GM18526 (cell line): ENCODE results near the gene ASPN.

Source experiments
- POLR2A ChIP-seq: IDR thresholded peaks from 3 replicates; pipeline ENCODE4 v1.6.1; 2011; ENCODE audit not compliant: insufficient read length; ENCODE audit errors: extremely low read depth

ASPN gene

DNA sequence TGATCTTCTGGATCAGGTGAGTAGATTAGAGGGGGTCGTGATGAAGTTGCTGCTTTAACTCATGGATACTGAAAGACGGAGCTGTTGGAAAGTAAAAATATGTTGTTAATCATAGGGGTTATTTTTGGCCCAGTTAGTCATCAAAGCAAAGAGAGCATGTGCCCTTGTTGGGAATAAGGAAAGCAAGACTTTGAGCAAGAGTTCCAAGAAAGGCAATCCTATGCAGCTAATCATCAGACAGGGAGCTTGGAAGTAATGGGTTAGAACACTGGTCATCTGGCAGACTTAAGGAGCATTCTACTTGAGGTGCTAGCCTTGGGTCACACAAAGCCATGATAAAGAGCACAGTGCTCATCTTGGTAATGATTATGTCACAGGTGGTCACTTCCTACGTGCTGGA, 18.3 kb downstream of the ASPN start:
- no peak for TF ChIP-seq POLR2A

DNA sequence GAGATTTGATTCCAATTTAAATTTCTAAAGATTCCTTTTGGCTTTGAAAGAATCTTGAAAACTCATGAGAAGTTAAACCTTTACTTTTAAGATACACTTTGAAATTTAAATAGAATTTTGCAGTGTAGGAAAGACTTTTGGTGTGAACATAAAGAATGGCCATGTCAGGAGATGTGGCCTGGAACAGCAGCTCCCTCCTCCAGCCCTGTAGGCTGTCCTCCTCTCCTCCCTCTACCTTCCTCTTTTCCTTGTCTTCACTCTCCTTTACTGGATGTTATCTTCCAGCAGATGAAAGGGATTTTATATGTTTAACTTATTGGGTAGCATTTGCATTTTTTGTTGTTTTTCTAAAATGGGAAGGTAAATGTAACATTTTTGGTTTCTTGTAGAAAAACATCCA, 18.9 kb downstream of the ASPN start:
- no peak for TF ChIP-seq POLR2A

DNA sequence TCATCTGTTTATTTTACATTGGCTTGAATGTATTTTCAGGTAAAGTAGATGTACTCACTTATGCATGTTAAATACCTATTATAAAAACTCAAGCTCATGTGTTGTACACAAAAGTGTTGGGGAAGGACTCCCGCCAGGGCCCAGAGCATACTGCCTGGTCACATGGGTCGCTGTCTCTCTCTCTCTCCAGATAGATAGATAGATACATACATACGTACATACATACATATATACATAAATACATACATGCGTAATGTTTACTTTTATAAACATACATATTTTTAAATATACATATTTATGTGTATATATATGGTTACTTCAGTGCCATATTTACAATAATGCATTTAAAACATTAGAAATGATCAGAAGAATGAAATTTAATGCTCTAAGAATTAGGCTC, 24.7 kb downstream of the ASPN start:
- TF ChIP-seq POLR2A = no peak

DNA sequence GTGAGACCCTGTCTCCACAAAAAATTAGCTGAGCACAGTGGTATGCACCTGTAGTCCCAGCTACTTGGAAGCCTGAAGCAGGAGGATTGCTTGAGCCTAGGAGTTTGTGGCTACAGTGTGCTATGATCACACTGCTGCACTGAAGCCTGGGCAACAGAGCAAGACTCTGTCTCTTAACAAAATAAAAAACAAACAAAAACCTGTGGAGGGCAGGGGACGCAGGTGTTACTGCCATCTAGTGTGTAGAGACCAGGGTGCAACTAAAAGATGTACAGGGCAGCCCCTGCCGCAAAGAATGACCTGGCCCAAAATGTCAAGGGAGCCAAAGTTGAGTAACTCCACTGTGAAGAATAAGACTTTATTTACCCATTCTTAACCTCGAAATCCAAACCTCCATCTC, 27.1 kb downstream of the ASPN start:
- TF ChIP-seq POLR2A = no peak

DNA sequence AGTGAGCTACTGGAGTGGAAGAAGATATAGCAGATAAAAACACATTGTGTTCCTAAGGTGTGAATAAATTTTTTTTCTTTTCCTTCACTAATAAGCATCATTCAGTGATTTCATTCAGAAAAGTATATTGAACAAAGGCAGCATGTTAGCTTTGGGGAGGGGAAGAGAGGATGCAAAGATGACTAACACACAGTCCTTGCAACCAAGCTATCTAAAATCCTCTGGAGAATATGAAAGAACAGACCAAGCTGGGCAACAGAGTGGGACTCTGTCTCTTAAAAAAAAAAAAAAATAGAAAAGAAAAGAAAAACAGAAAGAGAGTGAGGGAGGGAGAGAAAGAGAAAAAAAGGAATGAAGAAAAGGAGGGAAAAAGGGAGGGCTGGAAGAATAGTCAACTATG, 35.8 kb downstream of the ASPN start:
- no peak for TF ChIP-seq POLR2A

DNA sequence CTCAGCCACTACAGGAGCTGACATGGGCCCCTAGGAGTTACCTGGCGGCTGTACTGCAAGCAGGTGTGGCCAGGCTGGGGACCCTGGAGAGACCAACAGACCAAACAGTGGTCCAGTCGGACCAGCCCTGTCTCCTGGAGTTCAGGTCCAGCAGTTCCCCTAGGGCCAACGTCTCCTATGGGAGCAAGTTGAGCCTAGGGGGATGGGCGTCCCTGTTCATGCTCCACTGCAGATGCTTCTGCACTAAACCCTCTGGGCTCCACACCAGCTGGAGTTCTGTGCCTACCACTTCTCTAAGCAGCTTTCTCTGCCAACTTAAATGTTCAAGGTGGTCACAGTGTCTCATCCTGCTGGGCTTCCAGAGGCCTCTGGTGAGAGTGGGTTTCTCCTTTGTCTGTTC, 37.5 kb downstream of the ASPN start:
- no peak for TF ChIP-seq POLR2A

DNA sequence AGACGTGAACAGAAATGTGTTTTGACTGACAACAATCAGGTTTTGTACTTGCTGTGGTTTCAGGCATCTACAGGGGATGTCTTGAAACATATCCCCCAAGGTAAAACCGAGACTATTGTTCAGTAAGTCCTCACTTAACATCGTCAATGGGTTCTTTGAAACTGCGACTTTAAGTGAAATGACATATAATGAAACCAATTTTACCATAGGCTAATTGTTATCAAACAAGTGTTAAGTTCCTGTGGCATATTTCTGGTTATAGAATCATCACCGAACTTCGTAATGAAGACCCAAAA, 41.6 kb downstream of the ASPN start:
- no peak for TF ChIP-seq POLR2A

DNA sequence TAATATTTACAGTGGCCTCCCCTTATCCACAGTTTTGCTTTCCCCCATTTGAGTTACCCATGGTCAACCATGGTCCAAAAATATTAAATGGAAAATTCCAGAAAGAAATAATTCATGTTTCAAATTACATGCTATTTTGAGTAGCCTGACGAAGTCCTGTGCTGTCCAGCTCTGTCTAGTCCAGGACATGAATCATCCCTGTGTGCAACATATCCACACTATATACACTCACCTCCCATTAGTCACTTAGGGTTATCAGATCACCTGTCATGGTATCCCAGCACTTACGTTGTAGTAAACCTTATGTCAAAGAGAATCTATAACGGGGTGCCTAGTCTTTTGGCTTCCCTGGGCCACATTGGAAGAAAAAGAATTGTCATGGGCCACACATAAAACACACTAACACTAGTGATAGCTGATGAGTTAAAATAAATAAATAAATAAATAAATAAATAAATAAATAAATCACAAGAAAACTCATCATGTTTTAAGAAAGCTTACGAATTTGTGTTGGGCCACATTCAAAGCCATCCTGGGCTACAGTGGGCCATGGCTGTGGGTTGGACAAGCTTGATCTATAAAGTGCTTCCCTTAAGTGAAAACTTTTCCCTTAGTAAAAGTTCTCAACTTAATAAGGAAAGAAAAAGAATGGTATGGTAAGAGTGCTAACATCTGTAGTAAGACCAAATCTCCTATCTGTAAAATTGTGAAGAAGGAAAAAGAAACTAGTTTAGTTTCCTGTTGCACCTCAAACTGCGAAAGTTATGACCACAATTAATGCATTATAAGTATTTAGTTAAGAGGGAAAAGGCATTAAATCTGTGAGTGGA, 42.2 kb downstream of the ASPN start:
- TF ChIP-seq POLR2A = no peak

DNA sequence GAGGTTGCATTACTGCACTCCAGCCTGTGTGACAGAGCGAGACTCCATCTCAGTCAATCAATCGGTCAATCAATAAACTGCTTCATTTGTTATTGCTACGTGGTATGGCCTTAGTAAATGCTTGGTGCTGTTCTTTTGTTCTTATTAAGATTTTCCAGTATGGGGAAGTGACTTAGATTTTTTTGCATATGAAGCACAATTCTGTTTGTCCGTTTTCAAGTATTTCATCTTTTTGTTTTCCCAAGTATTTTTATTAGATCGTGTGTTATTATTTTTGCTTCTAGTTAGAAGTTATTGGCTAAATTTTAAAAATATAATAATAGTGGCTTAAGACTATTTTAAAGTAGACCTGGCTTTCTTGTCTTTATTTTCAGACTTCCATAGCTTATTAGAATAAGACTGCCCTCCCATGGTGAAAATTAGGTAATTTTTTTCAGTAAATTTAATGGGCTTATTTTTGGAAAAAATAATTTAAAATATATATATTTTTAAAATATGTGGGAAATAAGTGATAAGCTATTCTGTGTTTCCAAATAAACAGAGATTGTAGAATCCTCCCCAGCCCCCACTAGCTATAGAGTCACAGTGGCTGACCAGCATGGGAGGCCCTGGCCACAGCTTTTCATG, 43.3 kb downstream of the ASPN start:
- TF ChIP-seq POLR2A = no peak

DNA sequence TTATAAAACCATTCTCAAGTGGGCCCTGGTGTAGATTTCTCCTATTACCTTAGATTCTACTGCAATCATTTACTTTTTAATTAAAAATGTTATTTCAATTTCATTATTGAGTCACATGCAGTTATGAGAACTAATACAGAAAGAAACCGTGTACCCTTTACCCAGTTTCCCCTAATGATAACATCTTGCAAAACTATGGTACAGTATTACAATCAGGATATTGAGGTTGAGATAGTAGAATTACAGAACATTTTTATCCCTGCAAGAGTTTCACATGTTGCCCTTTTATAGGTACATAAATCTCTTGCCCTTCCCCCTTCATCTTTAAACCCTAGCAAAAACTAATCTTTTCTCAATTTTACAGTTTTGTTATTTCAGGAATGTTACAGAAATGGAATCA, 47.0 kb downstream of the ASPN start:
- TF ChIP-seq POLR2A = no peak

DNA sequence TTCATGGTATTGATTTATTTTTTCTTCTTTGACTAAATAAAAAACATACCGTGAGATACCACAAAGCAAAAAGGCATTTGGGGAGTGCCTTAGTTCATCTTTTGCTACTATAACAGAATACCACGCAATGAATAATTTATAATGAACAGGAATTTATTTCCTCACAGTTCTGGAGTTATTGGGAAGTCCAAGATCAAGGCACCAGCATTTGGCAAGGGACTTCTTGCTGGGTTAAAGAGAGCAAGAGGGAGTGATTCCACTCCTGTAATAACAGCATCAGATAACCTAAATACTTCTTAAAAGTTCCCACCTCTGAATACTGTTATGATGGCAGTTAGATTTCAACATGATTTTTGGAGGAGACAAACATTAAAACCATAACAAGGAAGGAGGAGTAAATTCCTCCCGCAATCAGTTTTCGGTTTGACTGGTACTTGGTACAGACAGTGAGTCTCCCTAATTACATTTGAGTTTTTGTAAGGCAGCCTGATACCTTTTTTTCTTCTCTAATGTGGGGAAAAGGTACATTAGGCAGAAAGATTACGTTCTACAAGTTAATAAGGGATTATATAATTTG, 49.2 kb downstream of the ASPN start:
- TF ChIP-seq POLR2A = no peak

DNA sequence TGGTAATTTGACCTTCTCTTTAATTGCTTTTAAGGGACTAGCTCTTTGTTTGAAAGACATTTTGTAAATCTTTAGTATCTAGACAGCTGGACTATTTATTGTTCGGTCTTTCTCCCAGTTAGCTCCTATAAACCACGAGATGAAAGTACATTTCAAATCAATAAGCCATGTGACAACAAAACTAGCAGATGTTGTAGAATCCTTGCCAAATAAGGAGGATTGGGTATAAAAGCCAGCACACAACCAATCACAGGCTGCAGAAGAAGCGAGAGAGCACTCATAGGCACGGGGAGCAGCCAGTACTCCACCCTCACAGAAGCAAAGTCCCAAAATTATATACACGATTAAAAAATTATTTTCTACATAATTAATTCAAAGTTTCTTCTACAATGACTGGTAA, 50.0 kb downstream of the ASPN start:
- no peak for TF ChIP-seq POLR2A

DNA sequence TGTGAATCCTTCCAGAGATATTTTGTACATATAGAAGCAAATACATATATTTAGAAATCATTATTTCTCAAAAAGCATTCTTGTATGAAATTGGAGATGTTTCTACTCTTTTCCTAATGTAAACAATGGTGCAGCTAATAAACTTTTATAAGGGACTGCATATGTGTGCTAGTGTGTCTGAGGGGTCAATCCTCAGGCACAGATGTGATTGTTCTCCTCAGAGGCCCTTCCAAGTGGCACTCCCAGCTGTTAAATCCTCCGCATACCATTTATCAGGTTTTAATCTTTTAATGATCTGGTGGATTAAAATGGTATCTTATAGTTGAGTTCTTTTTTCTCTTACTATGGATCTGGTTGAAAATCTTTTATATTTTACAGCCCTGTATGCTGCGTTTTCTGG, 52.5 kb downstream of the ASPN start:
- no peak for TF ChIP-seq POLR2A

DNA sequence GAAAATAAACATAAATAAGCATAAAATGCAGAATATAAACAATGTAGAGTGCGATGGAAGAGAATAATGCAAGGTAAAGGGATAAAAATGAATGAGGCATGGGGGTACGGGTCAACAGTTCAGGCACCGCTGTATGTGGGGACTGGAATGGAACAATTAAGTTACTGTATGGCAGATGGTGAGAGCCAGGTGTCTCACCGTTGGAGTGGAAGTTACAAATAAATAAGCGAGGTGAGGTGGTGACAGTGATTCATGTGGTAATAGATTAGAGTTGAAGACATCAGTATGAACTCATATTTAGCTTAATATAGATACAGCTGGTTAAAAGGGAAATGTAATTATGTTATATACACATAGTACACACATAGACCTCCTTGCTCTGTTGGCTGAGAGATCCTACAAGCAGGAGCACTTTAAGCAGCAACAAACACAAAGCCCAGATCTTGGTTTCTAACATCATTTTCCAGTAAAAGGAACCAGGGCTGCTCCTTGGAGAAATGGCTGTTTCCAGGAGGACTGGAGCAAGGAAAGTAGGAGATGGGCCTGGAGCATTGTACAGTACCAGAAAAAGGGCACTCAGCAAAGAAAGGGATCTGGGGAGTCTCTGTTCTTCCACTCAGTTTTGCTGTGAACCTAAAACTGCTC, 55.7 kb downstream of the ASPN start:
- no peak for TF ChIP-seq POLR2A

DNA sequence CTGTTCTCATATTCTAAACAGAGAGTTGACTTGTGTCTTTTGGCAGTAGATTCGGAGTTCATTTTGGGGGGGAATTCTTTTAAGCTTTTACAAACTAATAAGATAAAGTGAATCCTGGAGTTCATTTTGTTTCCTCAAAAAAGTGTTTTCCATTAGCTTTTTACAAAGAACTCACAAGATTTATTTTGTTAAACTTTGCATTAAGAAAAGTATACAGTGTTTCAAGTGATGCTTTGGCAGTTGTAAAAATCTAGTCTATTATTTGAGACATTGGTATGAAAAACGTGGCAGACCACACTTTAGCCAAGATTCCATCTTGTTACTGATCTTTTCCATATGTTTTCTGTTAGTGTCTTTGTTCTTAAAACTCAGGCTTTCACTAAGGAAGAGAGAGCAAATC, 56.8 kb downstream of the ASPN start:
- TF ChIP-seq POLR2A = no peak

DNA sequence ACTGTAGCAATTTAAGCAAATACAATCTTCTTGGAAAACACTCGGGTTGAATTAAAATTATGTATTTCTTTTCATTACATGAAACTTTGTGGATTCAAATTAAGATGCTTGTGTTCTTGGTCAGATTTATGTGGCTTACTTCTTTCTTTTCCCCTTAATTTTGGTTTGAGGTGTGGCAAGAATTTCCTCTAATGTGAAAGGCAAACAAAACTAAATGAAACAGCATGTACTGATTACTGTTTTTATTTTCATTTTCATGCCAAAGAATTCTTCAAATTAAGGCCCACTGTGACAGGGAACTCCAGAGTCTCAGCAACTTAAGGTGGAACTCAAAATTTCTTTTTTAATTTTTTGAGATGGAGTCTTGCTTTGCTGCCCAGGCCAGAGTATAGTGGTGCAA, 58.0 kb downstream of the ASPN start, which contains the start of gene OMD:
Gene OMD, minus strand, starts transcription at position 132 of the 400 bp plus-strand sequence. CDS start 6,913 bp downstream, outside the sequence.
- no peak for TF ChIP-seq POLR2A
